ENCODE measurements around the gene PNPLA2.

- TF ChIP-seq CTCF (IDR thresholded peaks at IDR 0.05) (no peak), EZH2 (IDR thresholded peaks at IDR 0.05) (no peak)
Observed at GRCh38 chr11:823441-824291, 5.0 kb downstream of the PNPLA2 start.
